Measurements from ENCODE around the gene ACOXL.
A peak's percentile ranks its signal among the peaks of the same experiment; 100 is the strongest.

Gene ACOXL

DNA sequence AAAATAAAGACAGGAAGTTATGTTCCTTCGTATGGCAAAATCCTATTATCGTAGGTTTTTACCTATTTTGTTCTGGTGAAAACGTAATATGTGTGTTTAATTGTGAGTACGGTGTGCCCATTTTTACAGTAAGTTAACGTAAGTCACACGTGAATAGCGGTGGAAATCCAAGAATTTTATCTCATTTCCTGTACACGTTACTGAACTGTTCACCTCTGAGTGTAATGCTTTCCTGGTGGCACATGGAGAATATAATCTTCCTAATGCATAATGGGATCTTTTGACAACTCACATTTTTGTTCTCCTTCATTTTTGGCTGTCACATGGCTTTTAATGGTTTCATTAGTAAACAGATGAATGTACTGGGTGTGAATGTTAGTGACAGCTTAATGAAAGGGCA, 416.6 kb downstream of the ACOXL start:
- DNase-seq = no peak

DNA sequence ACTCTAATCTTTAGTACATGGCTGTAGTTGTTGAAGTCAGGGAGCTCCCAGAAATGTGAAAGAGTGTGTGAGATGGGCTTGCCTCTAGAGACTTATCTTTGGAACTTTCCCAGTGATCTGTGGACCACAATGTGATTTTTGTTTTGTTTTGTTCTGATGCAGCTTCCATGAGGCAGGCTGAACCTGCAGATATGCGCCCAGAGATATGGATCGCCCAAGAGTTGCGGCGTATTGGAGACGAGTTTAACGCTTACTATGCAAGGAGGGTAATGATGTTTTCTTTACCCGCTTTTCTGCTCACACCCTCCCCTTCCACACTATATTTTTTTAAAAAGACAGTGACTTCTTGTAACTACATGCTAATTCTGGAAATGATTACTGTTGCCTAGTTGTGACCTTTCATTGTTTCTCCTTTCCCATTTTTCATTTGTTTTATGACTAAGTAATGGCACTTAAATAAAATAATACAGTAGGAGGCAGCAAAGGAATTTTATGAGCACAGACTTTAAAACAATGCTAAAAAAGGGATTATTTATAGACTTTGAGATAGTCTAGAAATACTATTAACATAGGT, 417.6 kb downstream of the ACOXL start:
- no peak for DNase-seq

GRCh38 chr2:111154758-111155157, 422.4 kb downstream of the ACOXL start:
- no peak for DNase-seq

- DNase-seq = no peak
Measured at GRCh38 chr2:111155610-111156009, 423.2 kb downstream of the ACOXL start.

- DNase-seq = no peak
Measured at GRCh38 chr2:111156529-111156928, 424.2 kb downstream of the ACOXL start.

- no peak for DNase-seq
Measured at GRCh38 chr2:111157071-111157661, 424.8 kb downstream of the ACOXL start.

DNA sequence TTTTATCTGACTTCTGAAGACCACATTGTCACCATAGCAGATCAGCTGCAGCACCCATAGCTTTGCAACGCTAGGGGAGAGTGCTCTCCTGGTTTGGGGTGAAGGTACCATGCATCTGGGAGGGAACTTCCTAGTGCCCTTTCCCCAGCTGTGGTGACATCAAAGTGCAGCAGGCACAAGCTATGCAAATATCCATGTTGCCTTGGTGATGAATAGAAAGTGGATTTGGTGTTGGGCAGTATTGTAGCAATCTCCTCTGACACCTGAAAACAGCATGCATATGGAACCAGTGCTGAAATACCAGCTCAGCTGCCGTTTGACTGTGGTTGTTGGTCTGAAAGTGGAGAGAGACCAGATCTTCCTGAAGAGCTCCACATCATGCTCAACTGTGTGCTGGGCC, 425.4 kb downstream of the ACOXL start:
- DNase-seq = no peak

GRCh38 chr2:111159641-111160040, 427.3 kb downstream of the ACOXL start:
- DNase-seq = no peak

GRCh38 chr2:111160758-111161157, 428.4 kb downstream of the ACOXL start:
- DNase-seq = no peak

- DNase-seq = no peak
Measured at GRCh38 chr2:111161971-111162370, 429.6 kb downstream of the ACOXL start.

DNA sequence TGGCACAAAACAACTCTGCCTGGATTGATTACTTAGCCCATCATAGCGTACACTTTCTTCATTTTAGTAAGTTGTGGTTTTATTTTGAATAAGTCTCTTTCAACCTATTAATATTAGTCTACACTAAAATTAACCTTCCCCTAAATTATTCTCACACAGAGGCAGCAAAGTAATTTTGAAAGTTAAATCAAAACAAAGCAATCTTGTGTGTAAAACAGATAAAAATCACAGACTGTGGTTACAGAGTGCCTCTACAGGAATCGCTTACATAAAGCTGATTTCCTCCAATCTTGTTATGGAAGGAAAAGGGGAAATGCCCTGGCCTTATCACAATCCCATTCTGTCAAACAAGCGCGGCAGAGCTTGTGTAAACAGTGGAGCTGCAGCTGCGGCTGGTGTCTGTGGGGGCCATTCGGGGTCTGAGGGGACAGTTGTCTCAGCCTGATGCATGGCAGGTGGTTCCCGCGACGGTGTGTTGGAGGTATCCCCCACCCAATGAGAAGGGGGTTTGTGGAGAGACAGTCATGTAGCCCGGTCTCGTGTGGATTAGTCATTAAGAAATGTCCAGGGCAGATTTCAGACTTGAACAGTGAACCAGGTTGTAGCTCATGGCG, 430.5 kb downstream of the ACOXL start:
- DNase-seq = peak; percentile 40

DNA sequence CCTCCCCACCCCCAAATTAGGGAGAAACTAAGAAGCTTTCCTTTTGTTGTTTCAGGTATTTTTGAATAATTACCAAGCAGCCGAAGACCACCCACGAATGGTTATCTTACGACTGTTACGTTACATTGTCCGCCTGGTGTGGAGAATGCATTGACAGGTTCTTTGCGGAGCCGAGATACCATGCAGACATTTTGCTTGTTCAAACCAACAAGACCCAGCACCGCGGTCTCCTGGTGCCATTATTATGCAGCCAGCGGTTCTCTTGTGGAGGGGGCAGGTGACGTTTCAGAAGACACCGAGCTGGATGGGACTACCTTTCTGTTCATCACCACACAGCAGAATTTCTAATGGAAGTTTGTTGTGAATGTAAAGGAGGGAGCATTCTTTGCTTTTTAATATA, 431.7 kb downstream of the ACOXL start:
- no peak for DNase-seq

GRCh38 chr2:111165084-111165483, 432.7 kb downstream of the ACOXL start:
- DNase-seq = no peak

DNA sequence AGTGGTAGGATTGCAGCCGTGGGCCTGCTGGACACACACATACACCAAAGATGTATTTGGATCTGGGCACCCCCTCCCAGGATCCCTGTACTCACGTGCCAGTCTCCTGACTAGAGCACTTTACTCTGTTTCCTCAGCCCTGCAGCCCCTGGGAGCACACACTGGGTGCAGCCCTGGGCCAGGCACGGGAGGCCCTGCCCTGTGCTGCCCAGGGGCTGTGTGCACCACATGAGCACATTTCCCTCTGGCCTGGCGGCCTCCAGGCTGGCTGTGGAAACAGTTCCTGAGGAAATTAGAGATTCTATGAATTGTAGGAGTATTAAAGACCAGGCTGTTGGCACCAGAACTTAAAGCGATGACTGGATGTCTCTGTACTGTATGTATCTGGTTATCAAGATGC, 433.7 kb downstream of the ACOXL start:
- DNase-seq = no peak

DNA sequence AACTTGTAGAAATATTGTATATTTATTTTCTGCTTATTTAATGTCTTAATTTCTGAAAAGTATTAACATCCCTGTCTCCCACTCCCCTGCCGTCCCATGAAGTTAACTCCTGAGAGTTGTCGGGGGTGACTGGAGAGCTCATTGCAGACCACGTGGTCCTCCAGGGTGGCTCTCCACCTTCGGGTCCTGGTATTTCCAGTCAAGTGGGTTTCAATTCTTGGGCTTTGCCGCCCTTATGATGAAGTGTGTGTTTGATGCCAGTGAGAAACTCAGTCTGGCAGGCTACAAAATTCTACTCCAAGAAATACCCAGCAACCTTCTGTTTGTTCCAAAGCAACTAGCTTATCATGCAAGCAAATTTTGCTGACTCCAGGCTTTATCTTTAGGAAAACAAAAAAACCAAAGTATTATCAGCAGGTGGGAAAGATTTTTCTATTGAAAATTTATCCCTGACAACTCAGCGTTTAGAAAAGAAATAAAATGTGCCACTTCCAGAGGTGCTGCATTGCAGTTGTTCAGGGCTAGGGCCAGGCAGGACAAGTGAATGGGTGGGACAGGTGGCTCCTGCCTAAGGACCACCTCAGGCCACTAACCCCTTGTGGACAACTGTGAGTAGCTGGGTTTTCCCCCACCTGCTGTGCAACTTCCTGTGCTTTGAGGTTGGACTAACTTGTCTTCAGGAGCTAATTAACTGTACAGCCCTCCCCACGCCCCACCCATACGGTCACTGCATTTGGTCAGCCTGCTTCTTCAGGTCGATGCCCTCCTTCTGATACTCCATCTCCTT, 434.9 kb downstream of the ACOXL start:
- no peak for DNase-seq

- no peak for DNase-seq
Measured at GRCh38 chr2:111167863-111168162, 435.4 kb downstream of the ACOXL start.

Data from activated CD4-positive, alpha-beta T cell treated with anti-CD3 and anti-CD28 coated beads, Interleukin-2, Interleukin-6, amounts not matched to agents 100 ng/mL and 50 ng/mL, durations not matched to agents 16 hours and 8 hours (primary cell).